HG03457 (cell line): ENCODE results near the gene FTCD.
"Not testable (repeated sequence)": the region's sequence is repeated elsewhere in the genome, so short reads cannot be mapped to it uniquely, and the experiment has no call there.

Experiments
- ATAC-seq: cut with Tn5 transposase; IDR thresholded peaks from one replicate; pipeline ENCODE4 v1.9.1; 2021; ENCODE audit warnings: moderate number of reproducible peaks; ENCODE audit not compliant: unreplicated experiment

The FTCD gene

DNA sequence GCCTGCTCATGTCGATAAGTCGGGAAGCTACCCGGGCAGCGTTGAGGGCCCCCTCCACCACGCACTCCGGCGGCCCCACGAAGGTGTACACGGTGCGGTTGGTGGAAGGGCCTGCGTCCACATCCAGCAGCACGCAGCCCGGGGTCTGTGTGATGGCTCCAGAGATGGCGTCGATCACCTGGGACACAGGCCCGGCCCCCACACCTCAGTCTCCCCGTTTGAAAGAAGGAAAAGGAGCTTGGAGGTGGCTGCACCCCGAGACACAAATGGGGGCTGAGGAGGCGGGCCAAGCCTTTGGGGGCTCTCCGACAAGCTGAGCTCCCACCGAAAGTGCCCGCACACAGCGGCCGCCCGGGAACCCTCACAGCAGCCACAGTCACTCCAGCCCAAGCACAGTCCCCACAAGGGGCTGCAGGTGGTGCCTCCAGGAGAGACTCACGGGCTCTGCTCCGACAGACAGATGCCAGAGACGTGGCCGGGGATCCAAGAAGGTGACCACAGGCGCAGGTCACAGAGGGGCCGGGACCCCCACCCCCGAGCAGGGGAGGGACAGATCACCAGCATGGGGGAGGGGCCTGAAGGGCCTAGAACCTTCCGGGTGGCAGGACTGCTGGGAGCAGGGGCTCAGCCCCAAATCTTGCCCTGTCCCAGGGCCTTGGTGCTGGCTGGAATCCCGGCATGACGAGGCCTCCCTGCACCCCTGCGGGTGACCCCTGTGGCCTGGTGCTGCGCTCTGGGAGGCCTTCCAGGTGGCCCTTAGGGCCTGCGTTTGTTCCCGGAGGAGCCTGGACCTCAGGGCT, 1.0 kb downstream of the FTCD start:
- no peak for ATAC-seq

DNA sequence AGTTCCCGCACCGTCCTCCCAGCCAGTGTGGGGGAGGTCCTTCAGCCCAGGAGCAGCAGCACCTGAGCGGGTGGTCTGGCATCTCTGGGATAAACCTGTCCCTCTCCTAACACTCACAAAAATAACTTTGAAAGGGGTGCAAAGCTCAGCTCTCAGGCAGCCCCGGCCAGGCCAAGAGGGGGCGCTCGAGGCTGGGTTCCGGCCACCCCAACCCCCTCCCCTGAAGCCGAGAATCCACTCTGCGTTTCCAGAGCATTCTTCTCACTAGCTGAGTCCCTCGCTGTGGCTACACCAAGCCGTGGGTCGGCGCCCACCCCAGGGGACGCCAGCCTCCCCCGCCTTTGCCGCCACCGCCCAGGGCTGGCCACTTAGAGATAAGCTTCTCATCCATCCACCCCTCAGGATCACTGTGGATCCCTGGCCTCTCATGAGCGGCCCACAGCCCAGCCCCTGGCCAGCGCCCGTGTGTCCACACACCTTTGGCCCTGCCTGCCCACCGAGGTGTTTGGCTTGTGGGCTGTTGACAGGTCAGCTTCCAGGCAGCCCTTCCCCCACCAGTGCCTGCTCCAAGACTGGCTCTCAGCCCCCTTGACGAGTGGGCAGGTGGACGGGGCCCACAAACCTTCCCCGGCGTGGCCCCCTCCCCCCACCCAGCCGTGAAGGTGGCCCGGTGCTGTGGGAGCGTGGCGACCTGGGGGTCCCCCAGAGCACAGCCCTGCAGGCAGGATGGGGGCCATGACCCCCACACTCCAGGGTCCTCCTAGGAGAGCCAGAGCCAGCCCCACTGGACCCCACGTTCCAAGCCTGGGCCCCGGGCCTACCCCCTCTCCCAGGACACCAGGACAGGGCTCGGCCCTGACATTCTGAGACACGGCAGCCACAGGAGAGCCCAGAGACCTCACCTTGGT, 1.9 kb downstream of the FTCD start:
- no peak for ATAC-seq

- no peak for ATAC-seq
Observed at GRCh38 chr21:46152927-46153246, 2.5 kb downstream of the FTCD start.

DNA sequence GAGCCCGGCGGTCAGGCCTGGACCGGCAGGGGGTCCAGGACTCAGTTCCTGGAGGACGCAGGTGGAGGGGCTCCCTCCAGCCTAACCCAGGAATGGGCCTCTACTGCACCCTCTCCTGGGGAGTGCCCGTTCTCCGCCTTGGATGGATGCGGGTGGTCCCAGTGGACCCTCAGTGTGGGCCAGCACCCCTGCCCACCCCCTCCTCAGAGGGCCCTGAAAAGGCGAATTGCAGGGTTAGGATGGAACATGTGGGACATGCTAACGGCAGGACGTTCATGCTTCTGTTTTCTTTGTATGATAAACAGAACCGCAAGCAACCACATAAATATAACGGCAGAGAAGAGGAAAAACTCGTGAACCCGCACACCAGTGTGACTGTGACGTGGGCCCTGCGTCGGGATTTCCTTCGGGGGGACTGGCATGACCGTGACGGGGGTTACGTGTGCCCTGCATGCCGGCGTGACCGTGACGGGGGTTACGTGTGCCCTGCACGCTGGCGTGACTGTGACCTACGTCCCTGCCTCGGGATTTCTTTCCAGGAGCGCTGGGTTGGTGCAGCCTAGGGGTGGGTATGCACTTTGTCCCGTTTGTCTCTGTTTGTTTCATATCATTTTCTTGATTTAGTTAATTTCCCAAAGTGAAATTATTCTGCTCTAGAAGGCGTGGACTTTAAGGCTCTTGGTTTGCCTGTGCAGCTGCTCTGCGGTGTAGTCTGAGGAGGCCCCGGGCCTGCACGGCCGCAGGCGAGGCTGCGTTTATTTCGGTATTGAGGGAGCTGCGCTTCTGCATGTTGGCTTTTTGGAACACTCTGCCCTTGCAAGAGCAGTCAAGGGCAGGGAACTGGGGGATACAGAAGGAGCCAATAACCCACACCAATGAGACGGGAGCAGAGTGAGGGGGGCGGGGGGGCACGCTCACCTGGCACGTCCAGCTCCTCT, 3.1 kb downstream of the FTCD start:
- no peak for ATAC-seq

GRCh38 chr21:46151261-46151988, 4.0 kb downstream of the FTCD start:
- no peak for ATAC-seq

GRCh38 chr21:46150491-46151121, 4.8 kb downstream of the FTCD start:
- ATAC-seq: no peak

- no peak for ATAC-seq
Observed at GRCh38 chr21:46150073-46150472, 5.3 kb downstream of the FTCD start.

DNA sequence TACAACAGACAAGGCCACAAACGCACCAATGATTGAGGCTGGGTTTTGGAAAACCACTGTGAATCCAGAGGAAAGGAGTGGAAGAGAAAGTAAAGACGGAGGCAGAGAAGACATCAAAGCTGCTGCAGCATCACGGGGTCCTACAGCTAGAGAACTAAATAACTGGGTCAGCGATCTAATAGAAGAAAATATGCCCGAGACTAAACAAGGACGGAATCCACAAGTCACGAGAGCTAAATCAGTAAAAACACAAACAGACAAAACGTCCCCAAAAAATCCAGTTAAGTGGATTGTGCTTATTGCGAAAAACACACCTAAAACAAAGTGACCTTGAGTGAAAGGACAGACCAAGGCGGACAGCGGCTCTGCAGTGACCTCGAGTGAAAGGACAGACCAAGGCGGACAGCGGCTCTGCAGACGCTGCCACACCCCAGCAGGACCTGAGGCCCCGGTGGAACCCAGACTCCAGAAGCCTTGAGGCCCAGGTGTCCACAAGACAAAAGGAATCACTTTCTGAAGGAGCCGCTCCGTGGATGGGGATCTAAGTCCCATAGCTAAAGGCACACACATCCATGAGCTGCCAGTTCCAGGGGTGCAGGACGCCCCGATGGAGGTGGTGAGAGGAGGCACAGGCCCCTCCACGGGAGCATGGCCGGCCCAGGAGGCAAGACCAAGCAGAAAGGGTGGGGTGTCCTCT, 6.0 kb downstream of the FTCD start:
- ATAC-seq: no peak

DNA sequence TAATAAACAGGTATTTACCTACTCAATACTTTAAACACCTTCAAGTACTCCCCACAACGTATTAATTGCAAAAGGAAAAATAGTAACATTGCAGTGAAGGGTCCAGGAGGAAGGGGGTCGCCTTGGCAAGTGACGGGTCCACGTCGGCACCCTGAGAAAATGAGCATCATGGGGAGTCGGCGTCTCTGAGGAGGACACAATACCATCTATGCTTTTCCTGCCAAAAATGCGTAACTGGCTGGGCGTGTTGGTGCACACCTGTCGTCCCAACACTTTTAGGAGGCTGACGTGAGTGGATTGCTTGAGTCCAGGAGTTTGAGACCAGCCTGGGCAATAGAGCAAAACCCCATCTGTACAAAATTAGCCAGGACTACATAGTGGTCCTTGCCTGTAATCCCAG, 7.3 kb downstream of the FTCD start:
- no peak for ATAC-seq

DNA sequence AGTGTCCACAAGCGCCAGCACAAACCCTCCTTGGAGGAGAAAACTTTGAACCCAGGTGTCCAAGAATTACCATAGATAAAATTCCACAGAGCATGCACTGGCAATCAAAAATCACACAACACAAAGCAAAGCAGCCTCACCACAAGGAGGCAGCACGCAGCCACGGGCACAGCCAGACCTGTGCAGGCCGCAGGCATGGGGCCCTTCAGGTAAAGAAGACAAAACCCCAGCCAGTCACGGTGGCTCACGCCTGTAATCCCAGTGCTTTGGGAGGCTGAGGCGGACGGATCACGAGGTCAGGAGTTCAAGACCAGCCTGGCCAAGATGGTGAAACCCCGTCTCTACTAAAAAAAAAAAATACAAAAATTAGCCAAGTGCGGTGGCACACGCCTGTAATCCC, 8.0 kb downstream of the FTCD start:
- ATAC-seq: not testable (repeated sequence)

DNA sequence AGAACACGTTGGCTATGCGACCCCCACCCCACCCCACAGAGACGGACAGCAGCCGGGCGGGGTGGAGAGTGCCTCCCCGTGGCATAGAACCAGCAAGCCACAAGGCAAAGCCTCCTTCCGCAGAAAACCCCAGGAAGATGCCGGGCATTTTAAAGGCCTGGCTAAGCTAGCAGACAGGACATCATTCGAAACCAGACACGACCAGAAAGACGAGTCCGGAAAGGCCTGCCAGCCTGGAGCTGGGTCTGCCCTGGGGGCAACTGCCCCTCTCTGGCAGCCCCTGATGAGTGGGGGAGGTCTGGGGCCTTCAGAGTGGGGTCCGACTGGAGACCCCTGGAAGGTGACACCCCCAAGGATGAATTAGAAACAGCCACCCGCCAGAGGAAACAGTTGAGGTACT, 8.5 kb downstream of the FTCD start:
- no peak for ATAC-seq

DNA sequence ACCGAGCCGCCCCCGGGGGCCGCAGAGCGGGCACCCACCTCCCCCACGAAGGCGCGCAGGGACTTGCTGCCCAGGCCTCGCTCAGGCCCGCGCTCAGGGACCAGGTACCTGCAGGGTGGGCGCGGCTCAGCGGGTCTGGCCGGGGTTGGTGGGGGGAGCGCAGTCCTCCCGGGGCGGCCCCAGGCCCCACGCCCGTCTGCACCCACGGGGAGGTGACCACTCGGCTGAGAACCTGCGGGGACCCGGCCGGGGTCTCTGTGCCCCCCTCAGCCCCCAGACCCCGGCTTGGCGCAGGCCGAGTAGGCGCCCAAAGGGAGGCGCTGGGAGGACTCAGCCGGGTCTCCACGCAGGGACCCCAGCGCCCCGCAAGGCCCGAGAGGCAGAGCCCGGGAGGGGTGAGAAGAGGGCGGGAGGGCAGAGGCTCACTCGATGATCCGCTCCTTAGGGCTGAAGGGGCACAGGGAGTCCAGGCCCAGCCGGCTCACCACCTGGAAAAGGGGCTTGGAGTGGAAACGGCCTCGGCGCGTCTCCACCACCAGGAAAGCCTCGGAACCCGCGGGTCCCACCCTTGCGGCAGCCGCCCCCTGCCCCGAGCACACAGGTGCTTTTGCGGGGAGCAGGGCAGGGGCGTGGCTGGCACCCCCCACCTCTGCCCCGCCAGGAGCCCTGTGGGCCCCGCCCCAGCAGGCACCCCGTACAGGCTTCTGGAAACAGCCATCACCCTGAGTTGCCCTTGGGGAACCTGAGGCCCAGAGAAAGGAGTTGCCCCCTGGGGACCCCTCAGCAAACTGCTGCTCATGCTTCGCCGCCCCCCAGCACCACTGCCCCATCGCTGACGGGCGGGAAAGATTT, 9.3 kb downstream of the FTCD start:
- ATAC-seq: no peak

DNA sequence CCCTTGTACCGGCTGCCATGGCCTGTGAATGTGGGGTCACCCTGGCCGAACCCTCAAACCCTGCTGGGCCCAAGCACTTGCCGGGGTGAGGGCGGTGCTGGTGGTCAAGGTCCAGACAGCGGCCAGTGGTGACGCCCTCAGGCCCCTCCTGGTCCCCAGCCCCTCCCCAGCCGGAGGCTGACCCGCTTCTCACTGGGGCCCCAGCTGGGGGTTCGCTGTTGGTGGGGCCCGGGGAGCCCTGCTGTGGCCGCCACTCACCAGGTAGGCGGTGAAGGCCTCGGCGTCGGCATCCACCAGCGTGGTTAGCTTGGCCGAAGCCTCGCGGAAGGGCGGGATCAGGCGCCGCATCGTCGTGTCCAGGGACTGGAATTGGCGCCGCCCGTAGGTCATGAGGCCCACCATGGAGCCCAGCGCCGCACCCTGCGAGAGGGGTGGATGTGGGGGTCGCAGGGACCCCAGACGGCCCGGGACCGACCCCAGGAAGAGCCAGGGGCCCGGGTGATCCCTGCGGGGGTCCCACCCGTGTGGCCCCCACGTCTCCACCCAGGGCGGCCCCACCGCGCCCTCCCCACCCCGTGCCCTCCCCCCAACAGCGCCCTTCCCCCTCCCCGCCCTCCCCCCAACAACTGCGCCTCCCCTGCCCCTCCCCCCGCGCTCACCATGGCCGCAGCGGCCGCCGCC, 10.1 kb downstream of the FTCD start:
- no peak for ATAC-seq

GRCh38 chr21:46144464-46145070, 10.8 kb downstream of the FTCD start:
- ATAC-seq: no peak

- ATAC-seq: no peak
Observed at GRCh38 chr21:46142582-46143473, 12.6 kb downstream of the FTCD start.

DNA sequence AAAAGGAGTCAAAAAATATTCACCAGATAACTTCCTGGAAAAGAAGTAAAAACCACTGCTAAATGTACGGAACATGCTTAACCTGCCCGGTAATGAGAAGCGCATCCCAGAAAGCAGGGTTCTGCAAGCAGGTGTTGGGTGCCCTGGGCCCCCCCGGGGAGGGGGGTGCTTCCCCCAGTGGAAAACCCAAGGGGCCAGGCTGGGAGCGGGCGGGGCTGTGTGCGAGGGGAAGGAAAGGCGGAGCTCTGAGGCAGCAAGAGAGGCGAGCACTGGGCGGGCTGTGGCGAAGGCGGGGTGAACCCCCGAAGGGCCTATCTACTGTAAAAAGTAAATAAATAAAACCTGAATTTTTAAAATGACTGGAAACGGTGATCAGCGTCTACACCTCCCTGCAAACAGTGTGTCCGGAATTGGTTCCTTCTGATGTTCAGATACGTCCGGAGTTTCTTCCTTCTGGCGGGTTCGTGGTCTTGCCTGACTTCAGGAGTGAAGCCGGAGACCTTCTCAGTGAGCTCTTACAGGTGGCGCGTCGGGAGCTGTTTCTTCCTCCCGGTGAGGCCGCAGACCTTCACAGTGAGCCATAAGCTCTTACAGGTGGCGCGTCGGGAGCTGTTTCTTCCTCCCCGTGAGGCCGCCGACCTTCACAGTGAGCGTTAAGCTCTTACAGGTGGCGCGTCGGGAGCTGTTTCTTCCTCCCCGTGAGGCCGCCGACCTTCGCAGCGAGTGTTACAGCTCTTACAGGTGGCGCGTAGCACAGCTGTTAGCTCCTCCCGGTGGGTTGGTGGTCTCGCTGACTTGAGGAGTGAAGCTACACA, 13.4 kb downstream of the FTCD start:
- ATAC-seq: no peak
